GM12878 (cell line): ENCODE results near the gene TYROBP. TPM values are rescaled to one million over a fixed set of nuclear protein-coding genes. Genes with fewer than 3 reads are reported as not detected.

ENCODE experiments used
- ATAC-seq: fragments of 200-7000 bp; cut with Tn5 transposase; 3 replicates; pipeline ENCODE4 v1.9.1; 2020; ENCODE audit warnings: mild to moderate bottlenecking, moderate library complexity
- BruUV-seq: library from RNA; stranded (reverse); fragments of 400-500 nt; replicated peaks from 2 replicates; lab custom pipeline; 2021; lab: Mats Ljungman, UMichigan
- CTCF ChIA-PET: fragments of 300-600 bp; sonication (Branson Sonifier 250); formaldehyde crosslinking; extraction: SDS; loops from one replicate; lab custom pipeline; 2021; ENCODE audit warnings: inconsistent platforms; lab: Yijun Ruan, JAX
- POLR2A ChIA-PET: fragments of 350-600 bp; formaldehyde crosslinking; extraction: SDS; loops from one replicate; lab custom pipeline; 2021; ENCODE audit warnings: inconsistent platforms; lab: Charles Lee
- RAD21 ChIA-PET: fragments of 300-600 bp; sonication (Branson Sonifier 250); formaldehyde crosslinking; loops from one replicate; lab custom pipeline; 2023; ENCODE audit warnings: antibody characterized with exemption; ENCODE audit not compliant: unreplicated experiment; lab: Charles Lee
- SMC1A ChIA-PET: fragments of 300-600 bp; sonication (Branson Sonifier 250); formaldehyde crosslinking; loops from one replicate; lab custom pipeline; 2023; ENCODE audit not compliant: unreplicated experiment, uncharacterized antibody; lab: Charles Lee
- DNase-seq: peaks from one replicate; pipeline ENCODE4 v3.0.0-alpha.2; 2011; ENCODE audit warnings: low read depth, low spot score
- FAIRE-seq: peaks from 3 replicates; lab custom pipeline; 2011; peaks lifted over from hg19 to GRCh38; lab: Jason Lieb, UNC
- H2AFZ ChIP-seq: 2 replicates; pipeline ENCODE4 v1.6.0; 2011; ENCODE audit warnings: low read depth, low read length, control low read depth; ENCODE audit not compliant: control insufficient read depth
- H3K27ac ChIP-seq: 2 replicates; pipeline ENCODE4 v1.5.1; 2011; ENCODE audit warnings: control low read depth; ENCODE audit not compliant: control insufficient read depth, insufficient read depth
- H3K27me3 ChIP-seq, 2 experiments: replicated peaks in 1 of 2; 2 replicates each; pipeline versions ENCODE4 v1.6.0 to v1.6.1; 2011; ENCODE audit warnings: low read length in 1 of 2; ENCODE audit not compliant: control insufficient read depth in 2 of 2, insufficient read depth in 2 of 2
- H3K36me3 ChIP-seq, 2 experiments: 2 replicates each; pipeline ENCODE4 v1.5.1; 2011; ENCODE audit warnings: low read length in 1 of 2; ENCODE audit not compliant: control insufficient read depth in 2 of 2, insufficient read depth in 2 of 2
- H3K4me1 ChIP-seq: 2 replicates; pipeline ENCODE4 v1.6.1; 2011; ENCODE audit warnings: mild to moderate bottlenecking, low read length, moderate library complexity, mixed read lengths; ENCODE audit not compliant: control insufficient read depth, insufficient read depth
- H3K4me2 ChIP-seq: 2 replicates; pipeline ENCODE4 v1.6.0; 2011; ENCODE audit warnings: control low read depth; ENCODE audit not compliant: control insufficient read depth, insufficient read depth
- H3K4me3 ChIP-seq: fragments of 200-600 bp; sonication (generic); 2 replicates; pipeline ENCODE4 v1.5.1; 2016
- H3K79me2 ChIP-seq: 2 replicates; pipeline ENCODE4 v1.6.0; 2011; ENCODE audit warnings: low read length; ENCODE audit not compliant: control insufficient read depth, insufficient read depth
- H3K9ac ChIP-seq: 2 replicates; pipeline ENCODE4 v1.8.0; 2011; ENCODE audit warnings: low read length, control low read depth, mixed read lengths; ENCODE audit not compliant: control insufficient read depth, insufficient read depth
- H3K9me3 ChIP-seq: replicated peaks from 3 replicates; pipeline ENCODE4 v1.5.1; 2011; ENCODE audit warnings: mild to moderate bottlenecking, low read length; ENCODE audit not compliant: control insufficient read depth, insufficient read depth
- H4K20me1 ChIP-seq: 2 replicates; pipeline ENCODE4 v1.6.0; 2011; ENCODE audit not compliant: control insufficient read depth, insufficient read depth
- CBX5 ChIP-seq: sonication (generic); IDR thresholded peaks from 2 replicates; pipeline ENCODE4 v1.6.1; 2016; ENCODE audit warnings: low read depth, moderate library complexity, mild to moderate bottlenecking, inconsistent platforms
- E2F4 ChIP-seq: IDR thresholded peaks from 2 replicates; pipeline ENCODE4 v1.6.1; 2012; ENCODE audit warnings: low read depth, low read length, improper control_type of control experiment
- ESRRA ChIP-seq: IDR thresholded peaks from 2 replicates; pipeline ENCODE4 v1.6.1; 2012; ENCODE audit warnings: mild to moderate bottlenecking, low read length, improper control_type of control experiment
- GABPA ChIP-seq: IDR thresholded peaks from 2 replicates; pipeline ENCODE4 v1.6.1; 2014; ENCODE audit warnings: antibody characterized with exemption, low read depth, mild to moderate bottlenecking, inconsistent platforms
- KAT2A ChIP-seq: conservative IDR thresholded peaks from 2 replicates; pipeline ENCODE4 v1.6.1; 2011; ENCODE audit warnings: low read depth, low read length; ENCODE audit not compliant: control insufficient read depth
- KLF5 ChIP-seq: fragments of 450-650 bp; IDR thresholded peaks from 2 replicates; pipeline ENCODE4 v1.6.1; 2014; ENCODE audit warnings: mild to moderate bottlenecking; ENCODE audit not compliant: partially characterized antibody
- MEF2B ChIP-seq: fragments of 450-650 bp; IDR thresholded peaks from 2 replicates; pipeline ENCODE4 v1.6.1; 2018; ENCODE audit warnings: mild to moderate bottlenecking, moderate library complexity; ENCODE audit not compliant: partially characterized antibody, poor library complexity, severe bottlenecking
- NFYB ChIP-seq: IDR thresholded peaks from 2 replicates; pipeline ENCODE4 v1.6.1; 2011; ENCODE audit warnings: low read depth, mild to moderate bottlenecking, low read length, improper control_type of control experiment, moderate library complexity; ENCODE audit not compliant: insufficient read depth
- NKRF ChIP-seq: fragments of 450-650 bp; conservative IDR thresholded peaks from 2 replicates; pipeline ENCODE4 v1.6.1; 2017; ENCODE audit warnings: mild to moderate bottlenecking, moderate library complexity
- NRF1 ChIP-seq: conservative IDR thresholded peaks from 2 replicates; pipeline ENCODE4 v1.6.1; 2011; ENCODE audit warnings: mild to moderate bottlenecking, low read depth, low read length, improper control_type of control experiment
- POLR2AphosphoS2 ChIP-seq: IDR thresholded peaks from 2 replicates; pipeline ENCODE4 v1.6.1; 2011; ENCODE audit warnings: low read depth, mild to moderate bottlenecking, low read length, improper control_type of control experiment, moderate library complexity
- POU2F2 ChIP-seq: IDR thresholded peaks from 3 replicates; pipeline ENCODE4 v1.6.1; 2011; ENCODE audit warnings: low read depth, mild to moderate bottlenecking, low read length, borderline replicate concordance
- RB1 ChIP-seq: fragments of 450-650 bp; formaldehyde crosslinking; IDR thresholded peaks from 2 replicates; pipeline ENCODE4 v1.6.1; 2017; ENCODE audit warnings: mild to moderate bottlenecking, borderline replicate concordance
- RBBP5 ChIP-seq: fragments of 200-600 bp; sonication (generic); conservative IDR thresholded peaks from 2 replicates; pipeline ENCODE4 v1.6.1; 2016
- SREBF1 ChIP-seq: IDR thresholded peaks from 2 replicates; pipeline ENCODE4 v1.6.1; 2012; ENCODE audit warnings: mild to moderate bottlenecking, low read length
- ZBTB33 ChIP-seq: fragments of 450-650 bp; IDR thresholded peaks from 2 replicates; pipeline ENCODE4 v1.6.1; 2017; ENCODE audit warnings: mild to moderate bottlenecking
- ZNF24 ChIP-seq: fragments of 450-650 bp; IDR thresholded peaks from 2 replicates; pipeline ENCODE4 v1.6.1; 2017; ENCODE audit warnings: antibody characterized with exemption, mild to moderate bottlenecking
- WGBS: methylation state at CpG from one replicate; pipeline ENCODE4 v1.1.6; 2016; ENCODE audit warnings: low lambda C conversion rate; ENCODE audit not compliant: insufficient replicate concordance, insufficient coverage; ENCODE audit errors: missing lambda C conversion rate; 5-methylcytosine and 5-hydroxymethylcytosine counted together
- in situ Hi-C: fragments of 300-500 bp; cut with MboI; formaldehyde crosslinking; loops from 9 replicates; pipeline ENCODE4 v1.14.3; 2018; ENCODE audit warnings: mixed read lengths
- intact Hi-C: fragments of 100-400 bp; cut with micrococcal nuclease; formaldehyde crosslinking; loops from one replicate; pipeline ENCODE4 v1.14.2; 2022; ENCODE audit not compliant: unreplicated experiment
- polyA plus RNA-seq, 11 experiments: library from polyadenylated mRNA; depleted of rRNA in 4 of 11; unstranded in 6 of 11; stranded (reverse) in 5 of 11; fragments of >200 nt; fragmentation: Nextera tagmentation in 4 of 11; fragmentation: Illumina TruSeq in 1 of 11; extraction: Ambion mirVana in 4 of 11; extraction: Trizol in 1 of 11; gene quantifications; 1 replicate in 1 of 11; 2 replicates in 10 of 11; pipeline versions ENCODE4 v1.2.1 to v1.2.3, GENCODE V29; 2011 to 2016; ENCODE audit warnings: inconsistent platforms in 2 of 11, missing spikeins in 2 of 11, low read depth in 1 of 11
- total RNA-seq, 4 experiments: library from RNA; depleted of rRNA in 3 of 4; stranded (reverse); fragments of >200 nt in 3 of 4; fragmentation: Illumina TruSeq in 1 of 4; extraction: Trizol in 1 of 4; gene quantifications; 2 replicates each; pipeline versions ENCODE4 v1.2.1 to v1.2.3, GENCODE V29; 2013 to 2021

The TYROBP gene
- total and polyA plus RNA-seq, 10 of the 15 experiments (the other 5 are each of a cell fraction or from before 2014, with no cell fraction given) = 0.33 to 2.4 (median 0.58) TPM; not detected in 2

GRCh38 chr19:35860436-35860817, 47.7 kb downstream of the TYROBP start (continued):
- no peak for TF ChIP-seq KLF5
- no peak for TF ChIP-seq RB1

- no peak for ATAC-seq
- peaks cover 14 to 15% of the 10 kb centered on the region in 2 experiments; a peak in 3 of 4 replicates for H3K27me3 ChIP-seq
- POLR2A ChIA-PET = no interaction called here
- SMC1A ChIA-PET = no interaction called here
- TF ChIP-seq ZNF24 (no peak), MEF2B (no peak), CBX5 (no peak), SREBF1 (no peak), POU2F2 (no peak), ZBTB33 (no peak), KAT2A (no peak), NKRF (no peak), NRF1 (no peak), NFYB (no peak), E2F4 (no peak), GABPA (no peak), ESRRA (no peak), RBBP5 (no peak), POLR2AphosphoS2 (no peak)
- no peaks in the 10 kb centered on the region for H4K20me1 ChIP-seq
- no TSS peak for BruUV-seq
- H3K27ac ChIP-seq = no peak overlapping the region
- H3K4me1 ChIP-seq = peaks cover 3% of the 10 kb centered on the region; the same call in 1 of the 2 replicates
- H3K4me2 ChIP-seq = no peak overlapping the region
- RAD21 ChIA-PET = no interaction called here
- FAIRE-seq = no peak
- no peak overlapping the region for H3K4me3 ChIP-seq
- no peak for DNase-seq
- intact Hi-C loops = no loop called here
- H3K79me2 ChIP-seq = no peaks in the 10 kb centered on the region
- 29% methylated on average over 4 of the region's 4 CpGs for WGBS
- H3K9me3 ChIP-seq = no peaks in the 10 kb centered on the region
- no peak overlapping the region for H3K9ac ChIP-seq
- CTCF ChIA-PET = interaction anchor here (0.9 kb wide), 1 partner anchor 169 kb away, joined by 3 read pairs; no protein-coding TSS in a partner anchor
- no peaks in the 10 kb centered on the region for H3K36me3 ChIP-seq
- in situ Hi-C loops = no loop called here
- no peak overlapping the region for H2AFZ ChIP-seq
Observed at GRCh38 chr19:35859414-35859813, 48.7 kb downstream of the TYROBP start.
